ENCODE data around the gene FAM200A. TPM values are rescaled to one million over a fixed set of nuclear protein-coding genes. Genes with fewer than 3 reads are reported as not detected.
A peak's percentile ranks its signal among the peaks of the same experiment; 100 is the strongest.

FAM200A gene
- total and polyA plus RNA-seq, 2 of the 13 experiments (the other 11 are each of a cell fraction or from before 2014, with no cell fraction given): 4.7 to 6.3 TPM

DNA sequence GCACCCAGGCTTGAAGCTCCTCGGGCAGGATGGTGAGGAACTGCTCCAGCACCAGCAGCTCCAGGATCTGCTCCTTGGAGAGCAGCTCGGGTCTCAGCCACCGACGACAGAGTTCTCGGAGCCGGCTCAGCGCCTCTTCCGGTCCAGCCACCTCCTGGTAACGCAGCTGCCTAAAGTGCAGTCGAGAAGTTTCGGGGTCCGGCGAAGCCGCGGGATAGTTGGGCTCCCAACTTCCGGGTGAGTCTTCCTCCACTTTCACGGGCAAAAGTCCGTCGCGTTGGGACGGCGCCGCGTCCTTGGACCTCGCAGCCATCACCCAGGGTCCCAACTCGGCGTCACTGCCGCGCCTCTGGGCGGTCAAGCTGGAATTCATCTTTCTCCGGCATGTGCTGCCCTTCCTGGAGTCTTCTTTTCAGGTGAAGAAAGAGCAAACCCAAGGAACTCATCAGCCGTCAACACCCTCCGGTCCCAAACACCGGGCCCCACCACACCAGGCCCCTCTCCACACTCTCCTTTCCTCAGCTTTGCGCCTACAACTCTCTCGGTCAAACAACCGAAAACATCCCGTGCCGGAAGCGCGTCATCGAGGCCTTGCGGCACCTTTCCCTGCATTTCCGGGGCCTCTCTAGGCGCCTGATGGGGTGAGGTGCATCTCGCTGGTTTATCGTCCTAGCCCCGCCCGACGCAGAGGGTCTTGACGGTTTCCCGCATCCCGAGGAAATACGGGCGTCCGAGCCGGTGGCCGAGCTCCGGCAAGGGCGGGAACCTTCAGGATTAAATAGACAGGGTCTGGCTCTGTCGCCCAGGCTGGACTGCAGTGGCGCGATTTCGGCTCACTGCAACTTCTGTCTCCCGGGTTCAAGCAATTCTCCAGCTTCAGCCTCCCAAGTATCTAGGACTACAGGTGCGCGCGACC lies 51.9 kb downstream of the FAM200A start, which contains the start of gene ZNF394 (continued):
- TF ChIP-seq, protein P1, sequence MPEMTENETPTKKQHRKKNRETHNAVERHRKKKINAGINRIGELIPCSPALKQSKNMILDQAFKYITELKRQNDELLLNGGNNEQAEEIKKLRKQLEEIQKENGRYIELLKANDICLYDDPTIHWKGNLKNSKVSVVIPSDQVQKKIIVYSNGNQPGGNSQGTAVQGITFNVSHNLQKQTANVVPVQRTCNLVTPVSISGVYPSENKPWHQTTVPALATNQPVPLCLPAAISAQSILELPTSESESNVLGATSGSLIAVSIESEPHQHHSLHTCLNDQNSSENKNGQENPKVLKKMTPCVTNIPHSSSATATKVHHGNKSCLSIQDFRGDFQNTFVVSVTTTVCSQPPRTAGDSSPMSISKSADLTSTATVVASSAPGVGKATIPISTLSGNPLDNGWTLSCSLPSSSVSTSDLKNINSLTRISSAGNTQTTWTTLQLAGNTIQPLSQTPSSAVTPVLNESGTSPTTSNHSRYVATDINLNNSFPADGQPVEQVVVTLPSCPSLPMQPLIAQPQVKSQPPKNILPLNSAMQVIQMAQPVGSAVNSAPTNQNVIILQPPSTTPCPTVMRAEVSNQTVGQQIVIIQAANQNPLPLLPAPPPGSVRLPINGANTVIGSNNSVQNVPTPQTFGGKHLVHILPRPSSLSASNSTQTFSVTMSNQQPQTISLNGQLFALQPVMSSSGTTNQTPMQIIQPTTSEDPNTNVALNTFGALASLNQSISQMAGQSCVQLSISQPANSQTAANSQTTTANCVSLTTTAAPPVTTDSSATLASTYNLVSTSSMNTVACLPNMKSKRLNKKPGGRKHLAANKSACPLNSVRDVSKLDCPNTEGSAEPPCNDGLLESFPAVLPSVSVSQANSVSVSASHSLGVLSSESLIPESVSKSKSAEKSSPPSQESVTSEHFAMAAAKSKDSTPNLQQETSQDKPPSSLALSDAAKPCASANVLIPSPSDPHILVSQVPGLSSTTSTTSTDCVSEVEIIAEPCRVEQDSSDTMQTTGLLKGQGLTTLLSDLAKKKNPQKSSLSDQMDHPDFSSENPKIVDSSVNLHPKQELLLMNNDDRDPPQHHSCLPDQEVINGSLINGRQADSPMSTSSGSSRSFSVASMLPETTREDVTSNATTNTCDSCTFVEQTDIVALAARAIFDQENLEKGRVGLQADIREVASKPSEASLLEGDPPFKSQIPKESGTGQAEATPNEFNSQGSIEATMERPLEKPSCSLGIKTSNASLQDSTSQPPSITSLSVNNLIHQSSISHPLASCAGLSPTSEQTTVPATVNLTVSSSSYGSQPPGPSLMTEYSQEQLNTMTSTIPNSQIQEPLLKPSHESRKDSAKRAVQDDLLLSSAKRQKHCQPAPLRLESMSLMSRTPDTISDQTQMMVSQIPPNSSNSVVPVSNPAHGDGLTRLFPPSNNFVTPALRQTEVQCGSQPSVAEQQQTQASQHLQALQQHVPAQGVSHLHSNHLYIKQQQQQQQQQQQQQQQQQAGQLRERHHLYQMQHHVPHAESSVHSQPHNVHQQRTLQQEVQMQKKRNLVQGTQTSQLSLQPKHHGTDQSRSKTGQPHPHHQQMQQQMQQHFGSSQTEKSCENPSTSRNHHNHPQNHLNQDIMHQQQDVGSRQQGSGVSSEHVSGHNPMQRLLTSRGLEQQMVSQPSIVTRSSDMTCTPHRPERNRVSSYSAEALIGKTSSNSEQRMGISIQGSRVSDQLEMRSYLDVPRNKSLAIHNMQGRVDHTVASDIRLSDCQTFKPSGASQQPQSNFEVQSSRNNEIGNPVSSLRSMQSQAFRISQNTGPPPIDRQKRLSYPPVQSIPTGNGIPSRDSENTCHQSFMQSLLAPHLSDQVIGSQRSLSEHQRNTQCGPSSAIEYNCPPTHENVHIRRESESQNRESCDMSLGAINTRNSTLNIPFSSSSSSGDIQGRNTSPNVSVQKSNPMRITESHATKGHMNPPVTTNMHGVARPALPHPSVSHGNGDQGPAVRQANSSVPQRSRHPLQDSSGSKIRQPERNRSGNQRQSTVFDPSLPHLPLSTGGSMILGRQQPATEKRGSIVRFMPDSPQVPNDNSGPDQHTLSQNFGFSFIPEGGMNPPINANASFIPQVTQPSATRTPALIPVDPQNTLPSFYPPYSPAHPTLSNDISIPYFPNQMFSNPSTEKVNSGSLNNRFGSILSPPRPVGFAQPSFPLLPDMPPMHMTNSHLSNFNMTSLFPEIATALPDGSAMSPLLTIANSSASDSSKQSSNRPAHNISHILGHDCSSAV (CRISPR knock-in tag; IDR thresholded peaks at IDR 0.05; ENCODE audit: borderline replicate concordance): no peak
- TF ChIP-seq, protein P2, sequence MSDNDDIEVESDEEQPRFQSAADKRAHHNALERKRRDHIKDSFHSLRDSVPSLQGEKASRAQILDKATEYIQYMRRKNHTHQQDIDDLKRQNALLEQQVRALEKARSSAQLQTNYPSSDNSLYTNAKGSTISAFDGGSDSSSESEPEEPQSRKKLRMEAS (IDR thresholded peaks at IDR 0.05): peak; percentile 85; the same call in 1 of the 2 replicates
- TF ChIP-seq, protein P3, sequence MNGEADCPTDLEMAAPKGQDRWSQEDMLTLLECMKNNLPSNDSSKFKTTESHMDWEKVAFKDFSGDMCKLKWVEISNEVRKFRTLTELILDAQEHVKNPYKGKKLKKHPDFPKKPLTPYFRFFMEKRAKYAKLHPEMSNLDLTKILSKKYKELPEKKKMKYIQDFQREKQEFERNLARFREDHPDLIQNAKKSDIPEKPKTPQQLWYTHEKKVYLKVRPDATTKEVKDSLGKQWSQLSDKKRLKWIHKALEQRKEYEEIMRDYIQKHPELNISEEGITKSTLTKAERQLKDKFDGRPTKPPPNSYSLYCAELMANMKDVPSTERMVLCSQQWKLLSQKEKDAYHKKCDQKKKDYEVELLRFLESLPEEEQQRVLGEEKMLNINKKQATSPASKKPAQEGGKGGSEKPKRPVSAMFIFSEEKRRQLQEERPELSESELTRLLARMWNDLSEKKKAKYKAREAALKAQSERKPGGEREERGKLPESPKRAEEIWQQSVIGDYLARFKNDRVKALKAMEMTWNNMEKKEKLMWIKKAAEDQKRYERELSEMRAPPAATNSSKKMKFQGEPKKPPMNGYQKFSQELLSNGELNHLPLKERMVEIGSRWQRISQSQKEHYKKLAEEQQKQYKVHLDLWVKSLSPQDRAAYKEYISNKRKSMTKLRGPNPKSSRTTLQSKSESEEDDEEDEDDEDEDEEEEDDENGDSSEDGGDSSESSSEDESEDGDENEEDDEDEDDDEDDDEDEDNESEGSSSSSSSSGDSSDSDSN (CRISPR knock-in tag; IDR thresholded peaks at IDR 0.05): peak; percentile 77
- TF ChIP-seq ZNF501 (CRISPR knock-in tag; IDR thresholded peaks at IDR 0.05) (peak; percentile 68; the same call in 1 of the 2 replicates), REL (CRISPR knock-in tag; conservative IDR thresholded peaks at IDR 0.05) (no peak), MAFF (IDR thresholded peaks at IDR 0.05; ENCODE audit: low read depth, low read length) (no peak), PRMT3 (CRISPR knock-in tag; IDR thresholded peaks at IDR 0.05; ENCODE audit: borderline replicate concordance, low read depth) (no peak; the same call in 1 of the 2 replicates), SYNCRIP (IDR thresholded peaks at IDR 0.05; ENCODE audit: insufficient read depth, low read depth, low read length) (no peak), EED (CRISPR knock-in tag; IDR thresholded peaks at IDR 0.05) (no peak), ZNF207 (IDR thresholded peaks at IDR 0.05; ENCODE audit: borderline replicate concordance) (no peak), ZNF292 (CRISPR knock-in tag; IDR thresholded peaks at IDR 0.05; ENCODE audit: borderline replicate concordance, low read depth) (no peak), NAIF1 (CRISPR knock-in tag; IDR thresholded peaks at IDR 0.05; ENCODE audit: borderline replicate concordance) (no peak)
- TF ChIP-seq, protein P4, sequence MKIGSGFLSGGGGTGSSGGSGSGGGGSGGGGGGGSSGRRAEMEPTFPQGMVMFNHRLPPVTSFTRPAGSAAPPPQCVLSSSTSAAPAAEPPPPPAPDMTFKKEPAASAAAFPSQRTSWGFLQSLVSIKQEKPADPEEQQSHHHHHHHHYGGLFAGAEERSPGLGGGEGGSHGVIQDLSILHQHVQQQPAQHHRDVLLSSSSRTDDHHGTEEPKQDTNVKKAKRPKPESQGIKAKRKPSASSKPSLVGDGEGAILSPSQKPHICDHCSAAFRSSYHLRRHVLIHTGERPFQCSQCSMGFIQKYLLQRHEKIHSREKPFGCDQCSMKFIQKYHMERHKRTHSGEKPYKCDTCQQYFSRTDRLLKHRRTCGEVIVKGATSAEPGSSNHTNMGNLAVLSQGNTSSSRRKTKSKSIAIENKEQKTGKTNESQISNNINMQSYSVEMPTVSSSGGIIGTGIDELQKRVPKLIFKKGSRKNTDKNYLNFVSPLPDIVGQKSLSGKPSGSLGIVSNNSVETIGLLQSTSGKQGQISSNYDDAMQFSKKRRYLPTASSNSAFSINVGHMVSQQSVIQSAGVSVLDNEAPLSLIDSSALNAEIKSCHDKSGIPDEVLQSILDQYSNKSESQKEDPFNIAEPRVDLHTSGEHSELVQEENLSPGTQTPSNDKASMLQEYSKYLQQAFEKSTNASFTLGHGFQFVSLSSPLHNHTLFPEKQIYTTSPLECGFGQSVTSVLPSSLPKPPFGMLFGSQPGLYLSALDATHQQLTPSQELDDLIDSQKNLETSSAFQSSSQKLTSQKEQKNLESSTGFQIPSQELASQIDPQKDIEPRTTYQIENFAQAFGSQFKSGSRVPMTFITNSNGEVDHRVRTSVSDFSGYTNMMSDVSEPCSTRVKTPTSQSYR (CRISPR knock-in tag; IDR thresholded peaks at IDR 0.05; ENCODE audit: borderline replicate concordance): no peak; the same call in 1 of the 2 replicates

Data from HepG2 (cell line).